Stimulated activated CD8-positive, alpha-beta memory T cell treated with anti-CD3 and anti-CD28 coated beads, Interleukin-15, amount 100 ng/mL, for 4 hours (primary cell): ENCODE data around the gene VDR.

Experiments
- DNase-seq, 2 donors: peaks; one replicate each; pipeline ENCODE4 v3.0.0-alpha.2; 2020; ENCODE audit warnings: low read depth in 2 of 2

The VDR gene

GRCh38 chr12:47795121-47795813 is 109.5 kb downstream of the VDR start:
- no peak for DNase-seq

GRCh38 chr12:47794679-47795078 is 110.1 kb downstream of the VDR start:
- DNase-seq, result no peak

GRCh38 chr12:47793015-47793681 is 111.6 kb downstream of the VDR start:
- DNase-seq, result no peak

GRCh38 chr12:47791874-47792273 is 112.9 kb downstream of the VDR start:
- no peak for DNase-seq
